Activated CD4-positive, alpha-beta T cell treated with anti-CD3 and anti-CD28 coated beads, Interleukin-10, Interleukin-2, amounts not matched to agents 100 ng/mL and 50 ng/mL, durations not matched to agents 16 hours and 8 hours (primary cell): ENCODE measurements around the gene NOL6.

Source experiments
- DNase-seq: peaks from one replicate; pipeline ENCODE4 v3.0.0-alpha.2; 2020

The NOL6 gene

GRCh38 chr9:33450621-33451146 lies 23.0 kb downstream of the NOL6 start:
- DNase-seq: no peak

- DNase-seq: no peak
These were observed 24.0 kb downstream of the NOL6 start for GRCh38 chr9:33449715-33450114.

- DNase-seq: peak; percentile 59
These were observed 25.7 kb downstream of the NOL6 start for GRCh38 chr9:33447799-33448553.

- DNase-seq: peak; percentile 80
These were observed 26.6 kb downstream of the NOL6 start, which contains the start of gene AQP3 for GRCh38 chr9:33446946-33447798. Gene AQP3 (minus strand): TSS chr9:33447593. CDS start chr9:33447530, 63 bp downstream.

- DNase-seq: peak; percentile 94
These were observed 27.3 kb downstream of the NOL6 start for GRCh38 chr9:33446240-33446945.

- DNase-seq: no peak
These were observed 28.1 kb downstream of the NOL6 start for GRCh38 chr9:33445389-33446239.

- DNase-seq: no peak
These were observed 30.1 kb downstream of the NOL6 start for GRCh38 chr9:33443464-33444154.

GRCh38 chr9:33443047-33443446 lies 30.7 kb downstream of the NOL6 start:
- DNase-seq: no peak

- no peak for DNase-seq
These were observed 31.6 kb downstream of the NOL6 start for GRCh38 chr9:33442125-33442524.

- DNase-seq: no peak
These were observed 33.1 kb downstream of the NOL6 start for GRCh38 chr9:33440609-33441008.

GRCh38 chr9:33440204-33440603 lies 33.5 kb downstream of the NOL6 start:
- no peak for DNase-seq

- no peak for DNase-seq
These were observed 34.0 kb downstream of the NOL6 start for GRCh38 chr9:33439731-33440130.

GRCh38 chr9:33438926-33439680 lies 34.6 kb downstream of the NOL6 start:
- DNase-seq: no peak

- DNase-seq: no peak
These were observed 35.8 kb downstream of the NOL6 start for GRCh38 chr9:33437898-33438297.

- no peak for DNase-seq
These were observed 36.5 kb downstream of the NOL6 start for GRCh38 chr9:33437205-33437604.

GRCh38 chr9:33436445-33436844 lies 37.3 kb downstream of the NOL6 start:
- no peak for DNase-seq

- DNase-seq: no peak
These were observed 37.9 kb downstream of the NOL6 start for GRCh38 chr9:33435821-33436277.

- no peak for DNase-seq
These were observed 39.2 kb downstream of the NOL6 start for GRCh38 chr9:33434317-33435105.

GRCh38 chr9:33433871-33434270 lies 39.9 kb downstream of the NOL6 start:
- no peak for DNase-seq

- no peak for DNase-seq
These were observed 42.3 kb downstream of the NOL6 start for GRCh38 chr9:33431420-33431819.
